ENCODE data around the gene ZNF32.

Gene ZNF32

GRCh38 chr10:43666552-43666951, 17.9 kb upstream of the ZNF32 start:
- H2BK120ac ChIP-seq (ENCODE audit: low read depth, low read length): no peak overlapping the region
- no peak overlapping the region for H2BK12ac ChIP-seq (ENCODE audit: low read length in 2 of 2)
- no peak overlapping the region for H3K4ac ChIP-seq (ENCODE audit: low read depth in 1 of 2, low read length in 2 of 2)
- H3K9ac ChIP-seq (ENCODE audit: low read length): no peak overlapping the region
- H2AK5ac ChIP-seq (ENCODE audit: low read length, severe bottlenecking): no peak overlapping the region
- H3K18ac ChIP-seq (ENCODE audit: low read depth in 1 of 2, low read length in 2 of 2): no peak overlapping the region
- no peak overlapping the region for H3K27ac ChIP-seq (ENCODE audit: low read length, poor library complexity, severe bottlenecking)
- H2BK15ac ChIP-seq (ENCODE audit: low read depth, poor library complexity, severe bottlenecking): no peak overlapping the region
- no peak for DNase-seq
- no peak overlapping the region for H4K91ac ChIP-seq (ENCODE audit: low read length)
- H3K4me3 ChIP-seq (ENCODE audit: insufficient read depth in 1 of 2, low read depth in 1 of 2, low read length in 2 of 2): no peak overlapping the region
- H3K4me1 ChIP-seq (ENCODE audit: control insufficient read depth, insufficient read depth, low read depth, low read length): peaks cover 11% of the 10 kb centered on the region
- 78% methylated on average over 9 of the region's 9 CpGs for WGBS
- H2AFZ ChIP-seq (ENCODE audit: low read depth, low read length): no peak overlapping the region
- H3K4me2 ChIP-seq (ENCODE audit: low read length, poor library complexity, severe bottlenecking): no peak overlapping the region
- no peaks in the 10 kb centered on the region for H3K9me3 ChIP-seq (ENCODE audit: control insufficient read depth, low read length)
- H3K79me1 ChIP-seq (replicated peaks; ENCODE audit: low read length, poor library complexity, severe bottlenecking): no peaks in the 10 kb centered on the region
- peaks cover 9 to 37% of the 10 kb centered on the region in 2 experiments for H3K27me3 ChIP-seq (ENCODE audit: control insufficient read depth in 1 of 2, insufficient read depth in 1 of 2, low read length in 2 of 2)
- no peak overlapping the region for H3K23ac ChIP-seq (ENCODE audit: low read length in 2 of 2)
- no peak overlapping the region for H3K14ac ChIP-seq (ENCODE audit: low read length in 2 of 2)
- no peak overlapping the region for H4K8ac ChIP-seq (ENCODE audit: low read length)
- H2BK5ac ChIP-seq (ENCODE audit: low read depth, low read length, poor library complexity, severe bottlenecking): no peak overlapping the region
- H3K36me3 ChIP-seq (ENCODE audit: control insufficient read depth in 1 of 2, insufficient read depth in 2 of 2, low read depth in 1 of 2, low read length in 2 of 2): no peaks in the 10 kb centered on the region

DNA sequence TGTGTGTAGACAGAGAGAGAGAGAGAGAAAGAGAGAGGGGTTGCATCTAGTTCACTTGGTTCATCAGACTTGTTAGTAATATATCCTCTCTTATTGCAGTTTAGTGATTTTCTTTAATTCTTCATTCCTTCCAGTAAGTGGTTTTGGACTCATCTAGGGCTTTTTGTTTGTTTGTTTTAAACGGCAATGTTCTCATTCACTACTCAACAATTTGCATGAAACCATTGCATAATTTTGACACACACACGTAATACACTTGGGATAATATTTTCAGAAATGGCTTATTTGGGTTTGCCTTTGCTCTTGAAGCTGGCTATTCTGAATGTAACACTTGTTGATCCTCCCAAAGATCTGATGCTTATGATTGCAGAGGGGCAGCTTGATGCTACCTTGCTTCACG, 16.4 kb upstream of the ZNF32 start:
- Histone ChIP-seq H3K4me2 (ENCODE audit: low read length, poor library complexity, severe bottlenecking) (no peak overlapping the region), H3K18ac (ENCODE audit: low read depth in 1 of 2, low read length in 2 of 2) (no peak overlapping the region), H2BK15ac (ENCODE audit: low read depth, poor library complexity, severe bottlenecking) (no peak overlapping the region), H3K9me3 (ENCODE audit: control insufficient read depth, low read length) (no peaks in the 10 kb centered on the region), H3K23ac (ENCODE audit: low read length in 2 of 2) (no peak overlapping the region), H2AFZ (ENCODE audit: low read depth, low read length) (no peak overlapping the region), H4K91ac (ENCODE audit: low read length) (no peak overlapping the region), H3K14ac (ENCODE audit: low read length in 2 of 2) (no peak overlapping the region), H3K9ac (ENCODE audit: low read length) (no peak overlapping the region), H3K36me3 (ENCODE audit: control insufficient read depth in 1 of 2, insufficient read depth in 2 of 2, low read depth in 1 of 2, low read length in 2 of 2) (no peaks in the 10 kb centered on the region), H2AK5ac (ENCODE audit: low read length, severe bottlenecking) (no peak overlapping the region), H4K8ac (ENCODE audit: low read length) (no peak overlapping the region), H2BK12ac (ENCODE audit: low read length in 2 of 2) (no peak overlapping the region), H2BK5ac (ENCODE audit: low read depth, low read length, poor library complexity, severe bottlenecking) (no peak overlapping the region), H3K79me1 (replicated peaks; ENCODE audit: low read length, poor library complexity, severe bottlenecking) (no peaks in the 10 kb centered on the region), H3K4me1 (ENCODE audit: control insufficient read depth, insufficient read depth, low read depth, low read length) (peaks cover 11% of the 10 kb centered on the region), H3K4me3 (ENCODE audit: insufficient read depth in 1 of 2, low read depth in 1 of 2, low read length in 2 of 2) (no peak overlapping the region), H3K27me3 (ENCODE audit: control insufficient read depth in 1 of 2, insufficient read depth in 1 of 2, low read length in 2 of 2) (peaks cover 3 to 28% of the 10 kb centered on the region in 2 experiments), H2BK120ac (ENCODE audit: low read depth, low read length) (no peak overlapping the region), H3K4ac (ENCODE audit: low read depth in 1 of 2, low read length in 2 of 2) (no peak overlapping the region), H3K27ac (ENCODE audit: low read length, poor library complexity, severe bottlenecking) (no peak overlapping the region)
- WGBS: no CpG with 5 or more reads among the region's 3 CpGs
- DNase-seq: no peak

- H2BK12ac ChIP-seq (ENCODE audit: low read length in 2 of 2): no peak overlapping the region
- no peak overlapping the region for H3K18ac ChIP-seq (ENCODE audit: low read depth in 1 of 2, low read length in 2 of 2)
- no peak overlapping the region for H3K27ac ChIP-seq (ENCODE audit: low read length, poor library complexity, severe bottlenecking)
- no peak overlapping the region for H3K14ac ChIP-seq (ENCODE audit: low read length in 2 of 2)
- H4K91ac ChIP-seq (ENCODE audit: low read length): no peak overlapping the region
- no peaks in the 10 kb centered on the region for H3K27me3 ChIP-seq (ENCODE audit: control insufficient read depth in 1 of 2, insufficient read depth in 1 of 2, low read length in 2 of 2)
- no peak overlapping the region for H2BK15ac ChIP-seq (ENCODE audit: low read depth, poor library complexity, severe bottlenecking)
- H2AK5ac ChIP-seq (ENCODE audit: low read length, severe bottlenecking): no peak overlapping the region
- no peak overlapping the region for H3K4me2 ChIP-seq (ENCODE audit: low read length, poor library complexity, severe bottlenecking)
- no peaks in the 10 kb centered on the region for H3K36me3 ChIP-seq (ENCODE audit: control insufficient read depth in 1 of 2, insufficient read depth in 2 of 2, low read depth in 1 of 2, low read length in 2 of 2)
- no peak for DNase-seq
- no peaks in the 10 kb centered on the region for H3K9me3 ChIP-seq (ENCODE audit: control insufficient read depth, low read length)
- peaks cover 2% of the 10 kb centered on the region for H3K4me1 ChIP-seq (ENCODE audit: control insufficient read depth, insufficient read depth, low read depth, low read length)
- no peak overlapping the region for H2BK5ac ChIP-seq (ENCODE audit: low read depth, low read length, poor library complexity, severe bottlenecking)
- WGBS: 91% methylated on average over 8 of the region's 8 CpGs
- no peak overlapping the region for H2AFZ ChIP-seq (ENCODE audit: low read depth, low read length)
- no peak overlapping the region for H3K23ac ChIP-seq (ENCODE audit: low read length in 2 of 2)
- no peak overlapping the region for H3K4me3 ChIP-seq (ENCODE audit: insufficient read depth in 1 of 2, low read depth in 1 of 2, low read length in 2 of 2)
- no peak overlapping the region for H2BK120ac ChIP-seq (ENCODE audit: low read depth, low read length)
- H3K79me1 ChIP-seq (replicated peaks; ENCODE audit: low read length, poor library complexity, severe bottlenecking): no peaks in the 10 kb centered on the region
- no peak overlapping the region for H3K4ac ChIP-seq (ENCODE audit: low read depth in 1 of 2, low read length in 2 of 2)
- H4K8ac ChIP-seq (ENCODE audit: low read length): no peak overlapping the region
- H3K9ac ChIP-seq (ENCODE audit: low read length): no peak overlapping the region
These were observed 9.5 kb upstream of the ZNF32 start for GRCh38 chr10:43658227-43658626.

DNA sequence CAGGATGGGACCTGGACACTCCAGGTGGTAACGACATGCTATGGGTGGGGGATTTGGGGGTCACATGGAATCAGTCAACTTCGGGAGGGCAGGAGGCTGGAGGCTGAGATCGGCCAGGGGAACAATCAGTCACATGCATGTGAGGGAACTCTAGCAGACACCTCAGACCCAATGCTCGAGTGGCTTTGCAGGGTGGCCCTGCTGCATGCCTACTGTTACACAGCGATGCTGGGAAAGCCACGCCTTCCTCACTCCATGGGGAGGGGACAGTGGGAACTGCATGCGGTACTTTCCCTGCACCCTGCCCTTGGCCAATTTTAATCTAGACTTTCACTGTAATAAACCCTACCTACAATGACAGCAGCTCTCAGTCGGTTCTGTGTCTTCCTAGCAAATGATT, 6.6 kb upstream of the ZNF32 start:
- H3K4me2 ChIP-seq (ENCODE audit: low read length, poor library complexity, severe bottlenecking): no peak overlapping the region
- H3K36me3 ChIP-seq (ENCODE audit: control insufficient read depth in 1 of 2, insufficient read depth in 2 of 2, low read depth in 1 of 2, low read length in 2 of 2): no peaks in the 10 kb centered on the region
- no peak overlapping the region for H3K4me3 ChIP-seq (ENCODE audit: insufficient read depth in 1 of 2, low read depth in 1 of 2, low read length in 2 of 2)
- no peak overlapping the region for H3K27ac ChIP-seq (ENCODE audit: low read length, poor library complexity, severe bottlenecking)
- no peak overlapping the region for H2BK15ac ChIP-seq (ENCODE audit: low read depth, poor library complexity, severe bottlenecking)
- no peak overlapping the region for H3K9ac ChIP-seq (ENCODE audit: low read length)
- H3K18ac ChIP-seq (ENCODE audit: low read depth in 1 of 2, low read length in 2 of 2): no peak overlapping the region
- no peak overlapping the region for H3K23ac ChIP-seq (ENCODE audit: low read length in 2 of 2)
- no peaks in the 10 kb centered on the region for H3K79me1 ChIP-seq (replicated peaks; ENCODE audit: low read length, poor library complexity, severe bottlenecking)
- 77% methylated on average over 8 of the region's 8 CpGs for WGBS
- H3K14ac ChIP-seq (ENCODE audit: low read length in 2 of 2): no peak overlapping the region
- H4K91ac ChIP-seq (ENCODE audit: low read length): no peak overlapping the region
- H3K27me3 ChIP-seq (ENCODE audit: control insufficient read depth in 1 of 2, insufficient read depth in 1 of 2, low read length in 2 of 2): no peaks in the 10 kb centered on the region
- no peak overlapping the region for H4K8ac ChIP-seq (ENCODE audit: low read length)
- DNase-seq: no peak
- no peak overlapping the region for H2AFZ ChIP-seq (ENCODE audit: low read depth, low read length)
- H3K4me1 ChIP-seq (ENCODE audit: control insufficient read depth, insufficient read depth, low read depth, low read length): peaks cover 2% of the 10 kb centered on the region
- no peak overlapping the region for H3K4ac ChIP-seq (ENCODE audit: low read depth in 1 of 2, low read length in 2 of 2)
- H2AK5ac ChIP-seq (ENCODE audit: low read length, severe bottlenecking): no peak overlapping the region
- H3K9me3 ChIP-seq (ENCODE audit: control insufficient read depth, low read length): no peaks in the 10 kb centered on the region
- no peak overlapping the region for H2BK120ac ChIP-seq (ENCODE audit: low read depth, low read length)
- no peak overlapping the region for H2BK5ac ChIP-seq (ENCODE audit: low read depth, low read length, poor library complexity, severe bottlenecking)
- no peak overlapping the region for H2BK12ac ChIP-seq (ENCODE audit: low read length in 2 of 2)

All from mesenchymal stem cell (in vitro differentiated cells and primary cell).